Neuronal stem cell (in vitro differentiated cells): ENCODE data around the gene NQO2.
"Not testable (repeated sequence)": the region's sequence is repeated elsewhere in the genome, so short reads cannot be mapped to it uniquely, and the experiment has no call there.

ENCODE experiments used
- DNase-seq: peaks from one replicate; pipeline ENCODE4 v3.0.0-alpha.2; 2013; ENCODE audit warnings: low spot score
- H2AFZ ChIP-seq: one replicate; pipeline ENCODE4 v1.6.1; 2013; ENCODE audit warnings: mild to moderate bottlenecking, low read length, inconsistent platforms
- H2AK5ac ChIP-seq: 2 replicates; pipeline ENCODE4 v1.6.1; 2013; ENCODE audit warnings: low read depth, mild to moderate bottlenecking, inconsistent platforms, low read length, moderate library complexity, mixed read lengths
- H2BK120ac ChIP-seq: 2 replicates; pipeline ENCODE4 v1.6.1; 2013; ENCODE audit warnings: low read depth, mild to moderate bottlenecking, inconsistent platforms, low read length, moderate library complexity, mixed read lengths
- H2BK12ac ChIP-seq: one replicate; pipeline ENCODE4 v1.6.1; 2013; ENCODE audit warnings: low read length, inconsistent platforms
- H2BK15ac ChIP-seq: 2 replicates; pipeline ENCODE4 v1.6.1; 2013; ENCODE audit warnings: mild to moderate bottlenecking, low read length, inconsistent platforms, mixed read lengths
- H2BK5ac ChIP-seq: one replicate; pipeline ENCODE4 v1.6.1; 2013; ENCODE audit warnings: inconsistent platforms, mild to moderate bottlenecking, low read length, moderate library complexity
- H3K14ac ChIP-seq: one replicate; pipeline ENCODE4 v1.6.1; 2013; ENCODE audit warnings: low read length, inconsistent platforms
- H3K18ac ChIP-seq: 2 replicates; pipeline ENCODE4 v1.6.1; 2013; ENCODE audit warnings: low read length, inconsistent platforms
- H3K23ac ChIP-seq: 2 replicates; pipeline ENCODE4 v1.6.1; 2013; ENCODE audit warnings: low read depth, mild to moderate bottlenecking, mixed read lengths, low read length, inconsistent platforms; ENCODE audit not compliant: poor library complexity
- H3K27ac ChIP-seq: replicated peaks from 3 replicates; pipeline ENCODE4 v1.5.1; 2013; ENCODE audit warnings: low read length, inconsistent platforms
- H3K27me3 ChIP-seq, 3 experiments: 2 replicates each; pipeline ENCODE4 v1.6.1; 2013; ENCODE audit warnings: low read length in 3 of 3, mild to moderate bottlenecking in 2 of 3, inconsistent platforms in 1 of 3, low read depth in 1 of 3, mixed read lengths in 1 of 3, moderate library complexity in 1 of 3; ENCODE audit not compliant: control insufficient read depth in 3 of 3, insufficient read depth in 3 of 3
- H3K36me3 ChIP-seq, 2 donors: replicated peaks in 1 of 2; 2 replicates each; pipeline ENCODE4 v1.6.1; 2013; ENCODE audit warnings: low read length in 2 of 2; ENCODE audit not compliant: control insufficient read depth in 2 of 2, insufficient read depth in 2 of 2
- H3K4ac ChIP-seq: 2 replicates; pipeline ENCODE4 v1.6.1; 2013; ENCODE audit warnings: inconsistent platforms, mild to moderate bottlenecking, low read length, moderate library complexity
- H3K4me1 ChIP-seq, 2 donors: 1 replicate in 1 of 2; 2 replicates in 1 of 2; pipeline ENCODE4 v1.6.1; 2013; ENCODE audit warnings: low read length in 2 of 2, low read depth in 1 of 2; ENCODE audit not compliant: control insufficient read depth in 2 of 2, insufficient read depth in 1 of 2
- H3K4me2 ChIP-seq: one replicate; pipeline ENCODE4 v1.6.1; 2013; ENCODE audit warnings: mild to moderate bottlenecking, low read length, inconsistent platforms; ENCODE audit not compliant: insufficient read depth, poor library complexity, severe bottlenecking
- H3K4me3 ChIP-seq, 2 donors: 2 replicates each; pipeline ENCODE4 v1.5.1; 2013; ENCODE audit warnings: low read length in 2 of 2, mild to moderate bottlenecking in 2 of 2, inconsistent platforms in 1 of 2, moderate library complexity in 1 of 2
- H3K79me1 ChIP-seq: one replicate; pipeline ENCODE4 v1.6.1; 2013; ENCODE audit warnings: low read depth, mild to moderate bottlenecking, inconsistent platforms, low read length, moderate library complexity
- H3K9ac ChIP-seq: one replicate; pipeline ENCODE4 v1.6.1; 2013; ENCODE audit warnings: mild to moderate bottlenecking, low read depth, low read length, inconsistent platforms; ENCODE audit not compliant: poor library complexity
- H3K9me3 ChIP-seq, 2 donors: replicated peaks in 1 of 2; 2 replicates each; pipeline versions ENCODE3 to v1.6.1; 2013; ENCODE audit warnings: low read length in 2 of 2, mild to moderate bottlenecking in 2 of 2, inconsistent platforms in 1 of 2, low read depth in 1 of 2, mixed read lengths in 1 of 2, moderate library complexity in 1 of 2; ENCODE audit not compliant: control insufficient read depth in 2 of 2, insufficient read depth in 1 of 2
- H4K8ac ChIP-seq: one replicate; pipeline ENCODE4 v1.6.1; 2013; ENCODE audit warnings: low read depth, mild to moderate bottlenecking, inconsistent platforms, low read length, moderate library complexity
- H4K91ac ChIP-seq: one replicate; pipeline ENCODE4 v1.6.1; 2013; ENCODE audit warnings: low read length, low read depth, mild to moderate bottlenecking, inconsistent platforms; ENCODE audit not compliant: poor library complexity
- WGBS, 2 donors: extraction: QIAGEN DNeasy Blood & Tissue Kit; methylation state at CpG; one replicate each; pipeline ENCODE4 v1.1.7; 2013; ENCODE audit warnings: missing lambda C conversion rate in 2 of 2, mixed read lengths in 1 of 2; ENCODE audit not compliant: insufficient read length in 2 of 2, insufficient replicate concordance in 1 of 2; ENCODE audit errors: extremely low coverage in 2 of 2; 5-methylcytosine and 5-hydroxymethylcytosine counted together

Gene NQO2

DNA sequence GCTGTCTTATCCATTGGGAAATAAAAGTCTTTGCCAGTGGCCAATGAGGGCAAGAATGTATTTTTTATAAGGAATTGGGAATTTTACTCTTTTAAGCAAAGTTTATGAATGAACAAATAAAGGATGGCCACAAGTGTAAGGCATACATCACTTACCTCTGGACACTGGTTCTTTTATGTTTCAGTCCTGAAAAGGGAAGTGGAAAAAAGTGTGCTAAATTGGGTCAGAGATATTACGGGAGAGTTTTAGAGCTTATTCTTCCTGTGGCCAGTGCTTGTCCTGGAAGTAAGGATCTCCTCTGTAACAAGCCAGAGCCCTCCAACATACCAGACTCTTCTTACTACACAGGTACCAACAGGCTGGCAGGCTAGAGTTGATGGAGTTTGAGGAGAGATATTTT lies 46.1 kb downstream of the NQO2 start:
- no peak overlapping the region for H4K91ac ChIP-seq
- no peak overlapping the region for H3K4me3 ChIP-seq

DNA sequence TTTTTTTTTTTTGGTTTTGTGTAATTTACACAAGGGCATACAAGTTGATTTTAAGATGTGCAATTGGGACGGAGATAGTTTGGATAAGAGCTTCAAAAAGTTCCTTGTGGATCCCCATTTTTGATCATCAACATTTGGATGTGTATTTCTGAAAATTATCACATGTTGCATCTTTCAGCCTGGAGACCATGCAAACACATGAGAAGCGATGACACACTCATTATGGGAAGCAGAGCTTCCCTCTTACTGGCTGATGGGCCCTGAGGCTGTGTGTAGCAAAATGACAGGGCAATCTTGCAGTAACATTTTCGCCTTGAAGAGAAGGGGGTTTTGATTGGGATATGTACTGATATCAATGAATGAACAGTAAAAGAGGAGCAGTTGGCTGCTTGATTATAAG lies 46.6 kb downstream of the NQO2 start:
- Histone ChIP-seq H4K8ac (no peak overlapping the region), H2AFZ (no peak overlapping the region), H2AK5ac (no peak overlapping the region), H3K27ac (no peak overlapping the region), H2BK120ac (no peak overlapping the region), H3K18ac (no peak overlapping the region), H3K4me3 (no peak overlapping the region), H2BK12ac (no peak overlapping the region), H3K9me3 (peaks cover 0 to 2% of the 10 kb centered on the region in 2 donors), H3K14ac (no peak overlapping the region), H3K4ac (no peak overlapping the region), H3K27me3 (peaks cover 0 to 32% (median 0%) of the 10 kb centered on the region in 3 experiments), H2BK15ac (no peak overlapping the region), H3K4me2 (no peak overlapping the region), H4K91ac (no peak overlapping the region), H3K79me1 (no peaks in the 10 kb centered on the region), H3K36me3 (no peaks in the 10 kb centered on the region), H3K4me1 (peaks cover 0 to 2% of the 10 kb centered on the region in 2 donors), H3K23ac (no peak overlapping the region), H2BK5ac (no peak overlapping the region), H3K9ac (no peak overlapping the region)
- no peak for DNase-seq
- no CpG with 5 or more reads among the region's 3 CpGs for WGBS, 2 donors

More for the DNA sequence above, 46.1 kb downstream of the NQO2 start:
- no peak overlapping the region for H3K14ac ChIP-seq
- H3K4me1 ChIP-seq = peaks cover 0 to 4% of the 10 kb centered on the region in 2 donors
- WGBS, 2 donors = no CpG with 5 or more reads among the region's 1 CpG
- H3K23ac ChIP-seq = no peak overlapping the region
- H3K9ac ChIP-seq = no peak overlapping the region
- H3K36me3 ChIP-seq = no peaks in the 10 kb centered on the region
- DNase-seq = no peak
- no peak overlapping the region for H3K4me2 ChIP-seq
- H3K27me3 ChIP-seq = peaks cover 0 to 27% (median 0%) of the 10 kb centered on the region in 3 experiments
- H2BK120ac ChIP-seq = no peak overlapping the region
- no peak overlapping the region for H2BK15ac ChIP-seq
- H2AK5ac ChIP-seq = no peak overlapping the region
- H4K8ac ChIP-seq = no peak overlapping the region
- H3K4ac ChIP-seq = no peak overlapping the region
- H2BK5ac ChIP-seq = no peak overlapping the region
- no peaks in the 10 kb centered on the region for H3K79me1 ChIP-seq
- no peak overlapping the region for H3K27ac ChIP-seq
- H2AFZ ChIP-seq = no peak overlapping the region
- no peak overlapping the region for H3K18ac ChIP-seq
- H3K9me3 ChIP-seq = peaks cover 0 to 2% of the 10 kb centered on the region in 2 donors
- H2BK12ac ChIP-seq = no peak overlapping the region

DNA sequence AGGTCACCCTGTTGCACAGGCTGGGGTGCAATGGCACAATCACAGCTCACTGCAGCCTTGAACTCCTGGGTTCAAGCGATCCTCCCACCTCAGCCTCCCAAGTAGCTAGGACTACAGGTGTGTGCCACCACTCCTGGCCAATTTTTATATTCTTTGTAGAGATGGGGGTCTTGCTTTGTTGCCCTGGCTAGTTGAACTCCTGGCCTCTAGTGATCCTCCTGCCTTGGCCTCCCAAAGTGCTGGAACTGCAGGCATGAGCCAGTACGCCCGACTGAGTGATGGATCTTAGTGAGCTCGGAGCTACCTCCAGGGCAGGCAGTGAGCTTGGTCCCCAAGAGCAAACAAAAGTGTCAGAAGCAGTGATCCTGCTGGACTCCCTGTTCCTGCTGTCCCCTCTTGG lies 48.3 kb downstream of the NQO2 start:
- Histone ChIP-seq H3K14ac (peak overlapping the region; percentile 85), H3K18ac (peak overlapping the region; percentile 57), H2BK15ac (peak overlapping the region; percentile 59), H4K91ac (peak overlapping the region; percentile 92), H2BK12ac (peak overlapping the region; percentile 90), H3K27me3 (peaks cover 0 to 41% (median 0%) of the 10 kb centered on the region in 3 experiments), H2AK5ac (peak overlapping the region; percentile 82)
- DNase-seq, H2BK5ac ChIP-seq, H2BK120ac ChIP-seq, H3K27ac ChIP-seq, H3K4me2 ChIP-seq, H3K4me3 ChIP-seq, H3K79me1 ChIP-seq, H3K4ac ChIP-seq, H3K9ac ChIP-seq, H2AFZ ChIP-seq, H3K9me3 ChIP-seq, H3K4me1 ChIP-seq, H4K8ac ChIP-seq, H3K36me3 ChIP-seq, H3K23ac ChIP-seq: not testable (repeated sequence)
- WGBS, 2 donors = no CpG with 5 or more reads among the region's 4 CpGs

DNA sequence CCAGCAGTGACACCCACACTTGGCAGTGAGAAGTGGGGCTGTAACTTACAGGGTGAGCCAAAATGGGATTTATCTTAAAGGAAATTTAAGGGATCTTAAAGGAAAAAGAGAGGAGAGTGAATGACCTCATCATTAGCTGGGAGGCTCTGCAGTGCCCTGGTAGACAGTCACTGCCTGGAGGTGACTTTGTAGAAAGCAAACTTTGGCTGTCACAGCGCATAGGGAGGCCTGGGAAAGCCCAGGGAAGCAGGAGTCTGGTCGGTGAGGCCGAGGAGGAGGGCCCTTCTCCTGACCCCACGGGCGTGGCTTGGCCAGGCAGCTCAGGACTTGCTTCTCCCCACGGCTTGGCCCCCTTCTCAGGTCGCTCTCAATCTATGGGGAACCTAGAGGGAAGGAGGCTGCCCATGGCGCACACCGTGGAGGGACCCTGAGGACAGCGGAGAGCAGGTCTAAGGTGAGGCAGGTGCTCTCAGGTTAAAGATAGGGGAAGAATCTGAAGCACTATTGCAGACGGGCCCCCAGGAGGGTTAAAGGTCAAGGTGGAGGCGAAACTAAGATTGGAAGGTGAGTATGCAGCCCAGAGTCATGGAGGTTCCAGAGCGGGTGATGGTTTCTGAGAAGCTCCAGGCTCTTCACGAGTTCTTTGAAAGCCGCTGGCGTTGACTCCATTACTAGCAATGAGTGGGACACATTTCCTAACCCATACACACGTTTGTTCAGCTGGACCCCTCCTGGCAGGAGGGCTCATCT lies 53.0 kb downstream of the NQO2 start:
- no peak overlapping the region for H2BK120ac ChIP-seq
- peak overlapping the region; percentile 6 for H3K14ac ChIP-seq
- H3K4ac ChIP-seq = no peak overlapping the region
- H3K36me3 ChIP-seq = no peaks in the 10 kb centered on the region
- no peak overlapping the region for H3K9ac ChIP-seq
- peak overlapping the region; percentile 16 for H2AK5ac ChIP-seq
- no peak overlapping the region for H3K4me3 ChIP-seq
- no peak overlapping the region for H2BK5ac ChIP-seq
- H4K91ac ChIP-seq = no peak overlapping the region
- peak overlapping the region; percentile 81 for H2BK15ac ChIP-seq
- H2BK12ac ChIP-seq = no peak overlapping the region
- no peaks in the 10 kb centered on the region for H3K79me1 ChIP-seq
- H3K23ac ChIP-seq = peak overlapping the region; percentile 13
- WGBS, 2 donors = no CpG with 5 or more reads among the region's 17 CpGs
- peaks cover 2 to 3% of the 10 kb centered on the region in 2 donors for H3K9me3 ChIP-seq
- H3K4me1 ChIP-seq = peaks cover 0 to 6% of the 10 kb centered on the region in 2 donors
- DNase-seq = no peak
- H3K27me3 ChIP-seq = peaks cover 0 to 56% (median 4%) of the 10 kb centered on the region in 3 experiments
- no peak overlapping the region for H4K8ac ChIP-seq
- peak overlapping the region; percentile 28 for H3K18ac ChIP-seq
- no peak overlapping the region for H3K27ac ChIP-seq
- no peak overlapping the region for H2AFZ ChIP-seq
- H3K4me2 ChIP-seq = peak overlapping the region; percentile 77
